ENCODE data around the gene CIPC.

DNA sequence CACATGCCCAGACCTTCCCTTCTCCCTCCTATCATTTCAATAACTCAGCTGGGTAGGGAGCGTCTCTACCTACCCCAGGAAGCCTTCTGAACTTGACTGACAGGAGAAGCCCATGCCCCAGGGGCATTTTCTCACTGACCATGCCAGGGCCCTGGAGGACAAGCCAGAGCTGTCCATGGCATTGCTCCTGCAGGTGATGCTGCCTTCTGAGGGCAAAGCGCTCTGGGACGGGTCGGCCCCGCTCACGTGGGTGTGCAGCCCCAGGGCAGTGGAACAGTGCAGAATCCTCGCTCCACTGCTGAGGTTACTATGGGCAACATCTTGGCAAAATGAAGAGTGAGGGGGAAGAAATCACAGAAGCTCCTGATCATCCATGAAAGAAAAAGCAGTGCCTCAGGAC lies 28.5 kb upstream of the CIPC start:
- TF ChIP-seq POLR2AphosphoS5 (IDR thresholded peaks at IDR 0.05; ENCODE audit: low read depth, low read length) = no peak
- no peak for TF ChIP-seq ZNF775 (CRISPR knock-in tag; IDR thresholded peaks at IDR 0.05; ENCODE audit: borderline replicate concordance)
- no peak for TF ChIP-seq BHLHE40 (IDR thresholded peaks at IDR 0.05; ENCODE audit: low read length)
- TF ChIP-seq, protein P1, sequence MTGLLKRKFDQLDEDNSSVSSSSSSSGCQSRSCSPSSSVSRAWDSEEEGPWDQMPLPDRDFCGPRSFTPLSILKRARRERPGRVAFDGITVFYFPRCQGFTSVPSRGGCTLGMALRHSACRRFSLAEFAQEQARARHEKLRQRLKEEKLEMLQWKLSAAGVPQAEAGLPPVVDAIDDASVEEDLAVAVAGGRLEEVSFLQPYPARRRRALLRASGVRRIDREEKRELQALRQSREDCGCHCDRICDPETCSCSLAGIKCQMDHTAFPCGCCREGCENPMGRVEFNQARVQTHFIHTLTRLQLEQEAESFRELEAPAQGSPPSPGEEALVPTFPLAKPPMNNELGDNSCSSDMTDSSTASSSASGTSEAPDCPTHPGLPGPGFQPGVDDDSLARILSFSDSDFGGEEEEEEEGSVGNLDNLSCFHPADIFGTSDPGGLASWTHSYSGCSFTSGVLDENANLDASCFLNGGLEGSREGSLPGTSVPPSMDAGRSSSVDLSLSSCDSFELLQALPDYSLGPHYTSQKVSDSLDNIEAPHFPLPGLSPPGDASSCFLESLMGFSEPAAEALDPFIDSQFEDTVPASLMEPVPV (CRISPR knock-in tag; IDR thresholded peaks at IDR 0.05) = no peak
- TF ChIP-seq, protein P2, sequence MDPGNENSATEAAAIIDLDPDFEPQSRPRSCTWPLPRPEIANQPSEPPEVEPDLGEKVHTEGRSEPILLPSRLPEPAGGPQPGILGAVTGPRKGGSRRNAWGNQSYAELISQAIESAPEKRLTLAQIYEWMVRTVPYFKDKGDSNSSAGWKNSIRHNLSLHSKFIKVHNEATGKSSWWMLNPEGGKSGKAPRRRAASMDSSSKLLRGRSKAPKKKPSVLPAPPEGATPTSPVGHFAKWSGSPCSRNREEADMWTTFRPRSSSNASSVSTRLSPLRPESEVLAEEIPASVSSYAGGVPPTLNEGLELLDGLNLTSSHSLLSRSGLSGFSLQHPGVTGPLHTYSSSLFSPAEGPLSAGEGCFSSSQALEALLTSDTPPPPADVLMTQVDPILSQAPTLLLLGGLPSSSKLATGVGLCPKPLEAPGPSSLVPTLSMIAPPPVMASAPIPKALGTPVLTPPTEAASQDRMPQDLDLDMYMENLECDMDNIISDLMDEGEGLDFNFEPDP (CRISPR knock-in tag; conservative IDR thresholded peaks at IDR 0.05) = no peak
- TF ChIP-seq GPN1 (CRISPR knock-in tag; IDR thresholded peaks at IDR 0.05; ENCODE audit: borderline replicate concordance) = no peak
- no peak for TF ChIP-seq FOXK1 (CRISPR knock-in tag; IDR thresholded peaks at IDR 0.05; ENCODE audit: borderline replicate concordance, low read depth)
